ENCODE results near the gene RFX5. TPM values are rescaled to one million over a fixed set of nuclear protein-coding genes. Genes with fewer than 3 reads are reported as not detected.

The RFX5 gene
- total RNA-seq, 1 experiment from 2014 or later: 72.7 TPM

- H3K4me1 Mint-ChIP-seq: peaks cover 19 to 22% of the 10 kb centered on the region in 2 experiments
- no peaks in the 10 kb centered on the region for H3K27me3 Mint-ChIP-seq (ENCODE audit: low read depth)
- no peaks in the 10 kb centered on the region for H3K9me3 ChIP-seq (ENCODE audit: control insufficient read depth, low read depth, low read length)
- H3K9me3 Mint-ChIP-seq: peaks cover 13 to 17% of the 10 kb centered on the region in 2 experiments
- peak overlapping the region; percentile 52 for H2BK120ac ChIP-seq (ENCODE audit: low read depth, low read length, poor library complexity, severe bottlenecking)
- H3K79me2 ChIP-seq (ENCODE audit: insufficient read depth, low read length): peaks cover 1% of the 10 kb centered on the region; the same call in 1 of the 2 replicates
- peak overlapping the region; percentile 76 for H4K91ac ChIP-seq (ENCODE audit: insufficient read length, low read depth, low read length)
- no peak overlapping the region for H3K23ac ChIP-seq (ENCODE audit: insufficient read length, low read depth, low read length)
- H2BK5ac ChIP-seq (ENCODE audit: insufficient read length, low read length): peak overlapping the region; percentile 27
- H4K8ac ChIP-seq (replicated peaks; ENCODE audit: insufficient read length, low read depth, low read length): no peak overlapping the region
- H2AK5ac ChIP-seq (ENCODE audit: insufficient read length, low read length): no peak overlapping the region
- no peaks in the 10 kb centered on the region for H4K20me1 ChIP-seq (ENCODE audit: control insufficient read depth, insufficient read depth, insufficient read length)
- peak overlapping the region; percentile 95 for H2BK12ac ChIP-seq (ENCODE audit: insufficient read length, low read depth, low read length)
- H3T11ph ChIP-seq (ENCODE audit: low read length): peak overlapping the region; percentile 89
- H3K36me3 Mint-ChIP-seq (ENCODE audit: insufficient read depth in 1 of 3, low read depth in 3 of 3): peaks cover 34 to 59% (median 49%) of the 10 kb centered on the region in 3 experiments
- no CpG with 5 or more reads among the region's 12 CpGs for WGBS (ENCODE audit: extremely low coverage, insufficient read length, low lambda C conversion rate)
- H3K4ac ChIP-seq (ENCODE audit: low read depth, low read length): no peak overlapping the region; the same call in 1 of the 2 replicates
- peak overlapping the region; percentile 93 to 100 (median 100) for H3K27ac Mint-ChIP-seq
- H3K18ac ChIP-seq (ENCODE audit: insufficient read length, low read depth, low read length): peak overlapping the region; percentile 90
- no peak for TF ChIP-seq CTCF (conservative IDR thresholded peaks at IDR 0.05)
- peak overlapping the region; percentile 85 for H3K4me2 ChIP-seq (ENCODE audit: insufficient read depth, insufficient read length, low read length)
- H2AFZ ChIP-seq (ENCODE audit: low read length): peak overlapping the region; percentile 78
- H3K23me2 ChIP-seq (ENCODE audit: insufficient read length, low read depth, low read length, poor library complexity, severe bottlenecking): peaks cover 11% of the 10 kb centered on the region
- H4K5ac ChIP-seq (ENCODE audit: insufficient read length, low read depth, low read length): peak overlapping the region; percentile 65
- peak overlapping the region; percentile 98 for H2BK20ac ChIP-seq (ENCODE audit: low read depth, low read length, poor library complexity, severe bottlenecking)
- H2BK15ac ChIP-seq (ENCODE audit: low read depth, low read length): no peak overlapping the region
- H3K56ac ChIP-seq (ENCODE audit: insufficient read length, low read depth, low read length): no peak overlapping the region
- H3K27me3 ChIP-seq (ENCODE audit: insufficient read depth, low read length): no peaks in the 10 kb centered on the region
- peak overlapping the region; percentile 91 for H3K4me3 Mint-ChIP-seq
- H3K79me1 ChIP-seq (ENCODE audit: insufficient read depth, low read depth, low read length, poor library complexity, severe bottlenecking): peaks cover 9% of the 10 kb centered on the region
- H3K9ac ChIP-seq (ENCODE audit: extremely low read depth, insufficient read length, low read length): peak overlapping the region; percentile 55
- peak overlapping the region; percentile 75 for H3K27ac ChIP-seq (ENCODE audit: insufficient read length, low read depth, low read length)
- DNase-seq: no peak
- H3K14ac ChIP-seq (ENCODE audit: insufficient read depth, low read length): peak overlapping the region; percentile 32; the same call in 1 of the 2 replicates
- H3K4me1 ChIP-seq (ENCODE audit: insufficient read depth, low read length): no peaks in the 10 kb centered on the region; the same call in 1 of the 2 replicates
Measured at GRCh38 chr1:151347523-151348246, 633 bp upstream of the RFX5 start.

All from H9 (cell line).